GM13977 (cell line): Measurements from ENCODE around the gene CEP55.

Source experiments
- DNase-seq: peaks from one replicate; pipeline ENCODE4 v3.0.0; 2012; ENCODE audit warnings: low spot score
- CTCF ChIP-seq: IDR thresholded peaks from 2 replicates; pipeline ENCODE4 v1.5.1; 2012; ENCODE audit warnings: mild to moderate bottlenecking, control low read depth; ENCODE audit not compliant: insufficient read depth; ENCODE audit errors: extremely low read depth, missing control alignments
- in situ Hi-C: fragments of 300-500 bp; cut with MboI; formaldehyde crosslinking; loops from one replicate; pipeline ENCODE4 v1.12.0; 2022; ENCODE audit warnings: low sequenced_read_pairs, low pct_unique_long_range_greater_than_20kb, mixed read lengths, inconsistent platforms; ENCODE audit not compliant: unreplicated experiment

CEP55 gene

DNA sequence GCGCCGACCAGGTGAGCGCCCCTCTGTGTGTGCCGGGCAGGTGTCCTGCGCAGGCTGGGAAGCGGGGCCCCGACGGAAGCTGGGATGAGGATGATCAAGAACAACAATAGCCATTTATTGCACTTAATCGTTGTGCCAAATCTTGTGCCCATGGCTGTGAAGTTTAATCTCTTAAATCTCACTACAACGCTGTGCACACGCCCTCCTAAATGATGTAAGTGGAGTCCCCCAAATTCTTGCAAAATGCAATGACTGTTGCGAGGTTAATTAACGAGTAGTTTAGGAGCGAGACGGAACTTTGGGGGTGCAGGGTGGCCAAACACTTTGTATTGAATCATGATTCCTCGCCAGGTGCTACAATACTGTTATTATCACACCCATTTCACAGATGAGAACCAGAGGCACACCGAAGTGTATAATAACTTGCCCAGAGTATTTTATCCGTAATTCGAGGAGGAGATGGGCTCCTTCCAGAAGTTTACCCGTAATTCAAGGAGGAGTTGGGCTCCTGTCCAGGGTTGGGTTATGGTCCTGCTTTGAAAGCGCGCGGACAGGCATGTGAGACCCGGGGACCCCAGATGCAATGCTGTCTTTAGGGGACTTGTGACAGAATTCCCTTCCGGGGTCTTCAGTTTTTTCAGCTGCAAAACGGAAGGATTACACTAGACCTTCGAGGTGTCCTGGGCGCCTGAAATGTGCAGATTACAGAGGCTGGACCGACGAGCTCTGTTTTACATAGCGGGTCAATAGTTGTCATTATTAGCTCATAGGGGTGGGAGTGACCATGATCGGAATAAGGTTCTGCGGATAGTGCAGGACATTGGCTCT lies 71.1 kb downstream of the CEP55 start:
- in situ Hi-C loops, result loop anchor here (25.0 kb wide), 1 partner anchor 245 kb away; no protein-coding TSS in a partner anchor
- DNase-seq, result no peak
- TF ChIP-seq CTCF, result no peak

DNA sequence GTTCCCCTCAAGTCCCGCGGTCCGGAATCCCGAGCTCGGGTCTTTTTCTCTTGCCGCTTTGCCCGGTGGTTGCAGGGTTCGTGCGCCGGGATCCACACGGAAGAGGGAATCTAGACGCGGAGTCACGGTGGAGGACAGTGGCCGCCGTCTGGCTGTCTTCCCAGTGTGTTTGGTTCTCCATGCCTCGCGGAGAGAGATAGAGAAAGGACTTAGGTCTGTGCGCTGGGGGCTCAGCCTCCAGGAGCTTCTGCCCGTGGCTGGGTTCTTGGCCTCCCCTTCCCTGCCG lies 71.6 kb downstream of the CEP55 start:
- in situ Hi-C loops, result loop anchor here (25.0 kb wide), 1 partner anchor 244 kb away; no protein-coding TSS in a partner anchor
- no peak for DNase-seq
- no peak for TF ChIP-seq CTCF

DNA sequence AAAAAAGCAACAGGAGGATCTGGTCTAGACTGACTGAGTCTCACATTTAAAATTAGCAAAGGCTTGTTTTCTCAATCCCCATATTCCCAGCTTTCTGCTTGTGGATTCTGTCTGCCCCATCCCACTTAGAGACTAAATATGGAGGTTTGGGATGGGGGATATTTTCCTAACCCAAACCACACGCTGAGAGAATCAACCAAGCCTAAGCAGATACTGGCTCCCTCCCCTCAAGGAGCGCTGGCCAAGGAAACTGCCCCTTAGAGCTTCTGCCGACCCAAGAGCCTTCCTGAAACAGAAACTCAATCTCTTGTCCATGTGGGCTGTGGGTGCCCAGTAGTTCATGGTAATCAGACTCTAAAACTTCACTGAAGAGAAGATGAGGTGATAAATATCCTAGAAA lies 74.0 kb downstream of the CEP55 start:
- DNase-seq, result no peak
- in situ Hi-C loops, result loop anchor here (25.0 kb wide), 1 partner anchor 242 kb away; no protein-coding TSS in a partner anchor
- TF ChIP-seq CTCF, result no peak

DNA sequence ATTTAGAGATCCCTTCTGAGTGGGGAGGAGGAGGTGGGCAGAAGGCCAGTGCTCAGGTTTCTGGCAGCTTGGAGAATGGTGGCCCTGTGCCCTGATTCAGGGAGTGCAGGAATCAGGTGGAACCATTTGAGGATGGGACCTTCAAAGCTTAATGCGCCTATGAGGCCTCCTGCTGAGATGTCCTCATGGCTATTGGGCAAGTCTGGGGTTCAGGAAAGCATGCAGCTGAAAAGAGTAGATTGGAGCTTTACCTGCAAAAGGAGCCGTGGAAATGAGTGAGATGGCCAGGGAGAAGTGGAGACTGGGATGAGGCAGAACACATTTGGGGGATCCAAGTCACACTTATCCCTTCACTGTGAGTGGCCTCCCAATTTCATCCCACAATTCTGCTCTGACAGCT lies 76.2 kb downstream of the CEP55 start:
- no peak for TF ChIP-seq CTCF

DNA sequence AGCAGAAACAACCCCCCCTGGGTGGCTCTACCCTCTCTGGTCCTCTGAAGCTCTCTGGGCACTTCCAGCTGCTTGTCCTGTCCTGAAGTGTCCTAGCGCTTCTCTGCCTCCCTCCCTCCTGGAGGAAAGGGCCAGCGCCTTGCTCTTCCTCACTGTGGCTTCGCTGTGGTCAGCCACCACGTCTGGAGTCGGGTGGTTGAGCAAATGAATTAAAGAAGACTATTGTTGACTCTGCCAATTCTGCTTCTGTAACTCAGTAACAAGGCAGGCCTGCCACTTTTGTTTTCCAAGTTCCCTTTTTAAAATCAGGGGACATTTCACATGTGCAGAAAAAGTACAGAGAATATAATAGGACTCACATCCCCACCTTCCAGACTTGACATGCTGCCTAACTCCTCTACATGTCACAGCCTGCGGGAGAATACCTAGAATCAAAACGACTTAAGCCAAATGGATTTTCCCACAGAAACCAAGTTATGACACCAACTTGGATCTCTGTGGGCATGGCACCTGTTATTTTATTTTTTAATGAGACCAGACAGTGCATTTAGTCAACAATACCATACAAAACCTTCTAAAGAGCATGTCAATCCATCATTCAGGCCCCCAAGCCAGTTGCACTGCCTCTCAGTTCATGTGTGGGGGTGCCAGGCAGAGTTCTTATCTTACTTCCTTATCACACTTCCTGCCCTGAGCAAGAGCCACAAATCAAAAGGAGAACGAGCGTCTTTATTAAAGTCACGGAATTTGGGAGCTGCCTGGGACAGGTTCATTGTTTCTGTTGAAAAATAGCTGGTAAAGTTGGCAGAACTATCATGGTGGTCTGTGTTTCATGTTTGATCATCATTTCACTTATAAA lies 76.9 kb downstream of the CEP55 start:
- in situ Hi-C loops, result loop anchor here (25.0 kb wide), 1 partner anchor 239 kb away; no protein-coding TSS in a partner anchor
- no peak for TF ChIP-seq CTCF
- no peak for DNase-seq

More for the DNA sequence above, 76.2 kb downstream of the CEP55 start:
- DNase-seq, result no peak
- in situ Hi-C loops, result loop anchor here (25.0 kb wide), 1 partner anchor 240 kb away; no protein-coding TSS in a partner anchor

- in situ Hi-C loops, result loop anchor here (25.0 kb wide), 1 partner anchor 238 kb away; no protein-coding TSS in a partner anchor
- TF ChIP-seq CTCF, result no peak
- DNase-seq, result no peak
Observed at GRCh38 chr10:93573924-93574323, 77.5 kb downstream of the CEP55 start.
